Activated CD4-positive, alpha-beta T cell treated with anti-CD3 and anti-CD28 coated beads, Interleukin-2, amount 50 U/mL, for 16 hours (primary cell): ENCODE measurements around the gene TMEM187.

Source experiments
- DNase-seq: peaks from one replicate; pipeline ENCODE4 v3.0.0-alpha.2; 2020

Gene TMEM187

DNA sequence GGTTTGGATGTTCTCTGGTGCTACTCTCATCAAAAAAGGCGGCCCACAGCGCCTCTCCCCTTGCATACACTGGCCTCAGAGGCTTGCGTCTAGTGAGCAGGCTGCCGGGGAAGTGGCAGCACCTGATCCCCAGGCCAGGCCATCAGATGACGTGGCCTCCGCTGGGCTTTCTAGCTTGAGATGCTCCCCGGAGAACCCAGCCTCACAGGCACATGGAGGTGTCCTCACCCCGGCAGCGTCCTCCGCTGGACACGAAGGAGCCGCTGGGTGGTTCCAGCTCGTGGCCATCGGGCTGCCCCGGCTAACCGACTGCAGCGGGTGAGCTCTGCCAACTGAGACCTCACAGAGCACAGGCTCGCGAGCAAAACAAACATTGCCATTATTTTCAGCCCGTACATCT, 34.4 kb downstream of the TMEM187 start:
- DNase-seq = no peak

DNA sequence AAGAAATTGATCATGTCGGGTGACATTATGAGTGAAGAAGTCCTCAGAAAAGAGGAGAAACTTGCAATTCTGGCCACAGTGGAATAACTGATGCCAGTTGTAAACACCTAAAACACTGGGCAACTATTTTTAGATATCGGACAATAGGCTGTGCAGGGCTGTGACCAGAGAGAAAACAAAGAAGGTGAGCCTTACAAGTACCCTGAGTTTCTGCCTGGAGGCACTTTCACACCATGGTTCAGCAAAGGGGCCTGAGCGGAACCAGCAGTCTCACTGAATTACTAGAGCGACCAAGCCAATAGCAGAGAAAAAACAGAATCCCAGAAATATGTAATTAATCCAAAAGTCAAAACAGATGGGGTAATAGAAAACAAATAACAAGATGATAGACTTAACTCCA, 36.0 kb downstream of the TMEM187 start:
- no peak for DNase-seq

DNA sequence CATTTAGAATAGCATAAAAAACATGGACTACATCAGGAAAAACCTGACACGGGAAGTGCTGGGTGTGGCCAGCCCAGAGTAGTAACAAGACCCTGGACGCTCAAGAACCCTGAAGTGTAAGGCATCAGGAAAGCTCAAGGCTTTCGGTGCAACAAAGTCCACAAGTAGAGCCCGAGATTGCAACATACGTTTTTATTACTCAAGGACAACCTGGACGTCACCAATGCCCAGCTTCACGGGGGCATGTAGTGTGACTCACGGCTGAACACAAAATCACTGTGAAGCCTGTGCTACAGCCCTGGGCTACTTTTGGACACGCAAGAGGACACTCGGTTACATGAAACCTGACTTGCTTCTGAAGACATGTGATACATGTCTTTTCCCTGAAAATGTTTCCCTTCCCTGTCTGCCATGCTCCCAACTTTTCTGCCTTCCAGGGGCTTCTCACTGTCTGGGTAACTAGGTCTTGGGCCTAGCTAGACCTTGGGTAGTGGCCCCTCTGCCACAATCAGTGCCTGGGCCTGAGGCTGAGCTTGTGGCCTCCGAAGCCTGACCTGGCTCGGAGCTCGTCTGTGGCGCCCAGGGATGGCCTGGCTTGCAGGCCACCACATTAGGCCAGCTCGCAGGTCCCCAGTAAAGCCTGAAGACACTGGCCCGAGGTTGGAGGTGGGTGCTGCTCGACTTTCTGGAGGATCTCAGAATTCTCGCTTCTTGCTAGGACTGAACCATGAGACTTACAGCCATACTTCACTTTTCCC, 38.0 kb downstream of the TMEM187 start:
- no peak for DNase-seq

DNA sequence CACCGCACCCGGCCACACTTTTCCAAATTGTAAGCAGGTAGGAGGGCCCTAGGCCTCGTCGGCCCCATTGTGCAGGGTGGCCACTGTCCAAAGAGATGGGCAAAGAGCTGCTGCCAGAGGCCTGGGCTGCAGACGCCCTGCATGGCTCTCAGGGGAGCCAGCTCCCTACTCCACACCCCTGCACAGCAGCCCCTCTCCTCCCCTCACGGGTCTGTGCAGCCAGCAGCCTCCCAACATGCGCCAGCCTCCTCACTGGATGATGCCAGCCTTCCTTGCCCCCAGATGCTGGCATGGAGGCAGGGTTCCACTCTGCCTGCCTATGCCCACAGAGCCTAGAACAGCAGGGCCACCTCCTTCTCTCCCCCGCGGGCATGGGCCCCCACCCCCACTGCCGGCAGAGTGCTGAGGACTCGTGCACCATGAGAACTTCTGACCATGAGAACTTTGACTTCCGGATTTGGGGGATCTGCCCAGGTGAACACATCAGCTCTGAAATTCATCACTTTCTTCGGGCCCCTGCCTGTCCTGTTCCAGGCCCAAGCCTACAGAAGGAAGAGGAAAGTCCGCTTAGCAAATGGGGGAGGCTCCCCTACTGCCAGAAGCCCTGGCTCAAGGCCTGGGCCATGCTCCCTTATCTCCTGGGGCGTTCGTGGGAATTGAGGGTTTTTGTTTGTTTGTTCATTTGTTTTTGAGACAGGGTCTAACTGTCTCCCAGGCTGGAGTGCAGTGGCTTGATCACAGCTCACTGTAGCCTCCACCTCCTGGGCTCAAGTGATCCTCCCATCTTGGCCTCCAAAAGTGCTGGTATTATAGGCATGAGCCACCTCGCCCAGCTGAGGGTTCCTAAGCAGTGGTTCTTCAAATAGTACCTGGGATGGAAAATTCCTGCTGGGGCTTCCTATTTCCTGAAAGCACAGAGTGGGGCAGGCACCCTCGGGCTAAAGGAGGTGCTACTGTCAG, 39.1 kb downstream of the TMEM187 start:
- no peak for DNase-seq

DNA sequence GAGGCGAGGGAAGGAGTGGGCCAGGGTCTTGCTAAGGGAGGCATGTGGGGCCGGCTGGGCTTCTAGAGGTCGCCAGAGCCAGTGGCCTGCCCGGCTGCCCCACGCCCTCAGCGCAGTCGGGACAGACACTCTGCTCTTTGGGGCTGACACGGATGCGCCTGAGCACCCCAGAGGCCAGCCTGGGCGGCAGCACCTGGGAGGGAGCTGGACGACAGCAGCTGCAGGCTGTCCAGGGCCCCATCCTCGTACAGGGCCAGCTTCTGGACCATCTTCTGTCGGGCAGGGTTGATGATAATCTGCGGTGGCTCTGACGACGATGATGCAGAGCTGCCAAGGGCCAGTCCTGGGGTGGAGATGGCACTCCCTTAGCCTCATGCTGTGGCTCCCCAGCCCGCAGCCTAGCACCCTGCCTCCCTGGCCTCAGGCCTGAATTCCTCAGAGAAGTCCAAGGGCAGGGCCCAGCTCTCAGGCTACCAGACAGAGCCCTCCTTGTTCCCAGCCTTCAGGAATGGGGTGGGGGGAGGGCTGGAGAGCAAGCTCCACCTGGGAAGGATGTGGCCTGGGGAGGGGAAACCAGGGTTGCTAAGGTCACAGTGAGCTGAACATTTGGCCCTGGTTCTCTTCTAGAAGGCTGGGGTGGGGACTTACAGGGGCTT, 39.9 kb downstream of the TMEM187 start:
- no peak for DNase-seq

DNA sequence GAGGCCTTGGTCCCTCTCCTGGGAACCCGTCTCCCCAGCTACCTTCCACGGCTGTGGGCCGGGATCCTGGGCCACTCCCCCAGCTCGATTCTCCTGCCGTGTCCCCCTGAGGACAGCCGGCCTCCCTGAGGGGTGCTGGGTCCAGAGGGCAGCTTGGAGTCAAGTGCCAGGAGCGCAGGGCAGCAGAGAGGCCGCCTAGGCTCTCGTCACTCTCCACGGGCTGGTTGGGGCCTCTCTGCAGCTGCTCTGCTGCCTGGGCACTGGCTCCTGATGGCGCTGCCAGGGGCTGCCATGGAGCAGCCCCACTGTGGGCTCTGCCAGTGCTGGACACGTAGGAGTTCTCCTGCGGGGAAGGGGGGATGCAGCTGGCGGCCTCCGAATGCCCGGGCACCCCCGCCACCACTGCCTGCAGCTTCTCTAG, 40.5 kb downstream of the TMEM187 start:
- no peak for DNase-seq

DNA sequence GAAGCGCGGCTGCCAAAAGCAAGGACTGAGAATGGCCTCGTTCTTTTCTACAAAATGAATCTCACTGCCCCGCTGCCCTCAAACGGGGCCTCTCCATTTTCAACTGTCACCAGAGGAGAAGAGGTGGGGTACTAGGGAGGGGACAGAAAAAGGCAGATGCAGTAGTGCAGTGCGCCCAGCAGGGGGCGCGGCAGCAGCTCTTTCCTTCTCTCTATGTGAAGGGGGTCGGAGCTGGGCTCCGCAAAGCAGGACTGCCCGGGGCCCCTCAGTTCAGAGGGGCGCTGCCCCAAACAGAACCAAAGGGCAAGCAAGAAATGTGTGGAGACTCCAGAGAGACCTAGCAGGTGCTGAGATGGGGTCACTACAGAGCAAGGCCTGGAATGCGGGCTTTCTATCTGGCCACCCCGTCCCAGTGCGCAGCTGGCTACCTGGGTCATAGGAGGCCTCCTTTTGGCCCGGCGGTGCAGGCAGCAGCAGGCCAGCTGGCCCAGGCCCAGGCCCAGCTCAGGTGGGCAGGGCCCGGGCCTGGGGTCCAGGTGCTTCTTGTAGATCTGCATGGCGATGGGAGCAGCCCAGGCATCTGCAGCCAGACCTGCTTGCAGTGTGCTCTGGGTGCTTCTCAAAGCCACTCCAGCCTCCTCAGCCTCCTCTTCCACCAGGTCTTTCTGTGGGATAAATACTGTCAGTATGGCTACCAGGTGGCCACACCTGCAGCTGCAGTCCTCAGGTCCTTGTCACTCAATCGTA, 41.2 kb downstream of the TMEM187 start:
- DNase-seq = peak; percentile 63

DNA sequence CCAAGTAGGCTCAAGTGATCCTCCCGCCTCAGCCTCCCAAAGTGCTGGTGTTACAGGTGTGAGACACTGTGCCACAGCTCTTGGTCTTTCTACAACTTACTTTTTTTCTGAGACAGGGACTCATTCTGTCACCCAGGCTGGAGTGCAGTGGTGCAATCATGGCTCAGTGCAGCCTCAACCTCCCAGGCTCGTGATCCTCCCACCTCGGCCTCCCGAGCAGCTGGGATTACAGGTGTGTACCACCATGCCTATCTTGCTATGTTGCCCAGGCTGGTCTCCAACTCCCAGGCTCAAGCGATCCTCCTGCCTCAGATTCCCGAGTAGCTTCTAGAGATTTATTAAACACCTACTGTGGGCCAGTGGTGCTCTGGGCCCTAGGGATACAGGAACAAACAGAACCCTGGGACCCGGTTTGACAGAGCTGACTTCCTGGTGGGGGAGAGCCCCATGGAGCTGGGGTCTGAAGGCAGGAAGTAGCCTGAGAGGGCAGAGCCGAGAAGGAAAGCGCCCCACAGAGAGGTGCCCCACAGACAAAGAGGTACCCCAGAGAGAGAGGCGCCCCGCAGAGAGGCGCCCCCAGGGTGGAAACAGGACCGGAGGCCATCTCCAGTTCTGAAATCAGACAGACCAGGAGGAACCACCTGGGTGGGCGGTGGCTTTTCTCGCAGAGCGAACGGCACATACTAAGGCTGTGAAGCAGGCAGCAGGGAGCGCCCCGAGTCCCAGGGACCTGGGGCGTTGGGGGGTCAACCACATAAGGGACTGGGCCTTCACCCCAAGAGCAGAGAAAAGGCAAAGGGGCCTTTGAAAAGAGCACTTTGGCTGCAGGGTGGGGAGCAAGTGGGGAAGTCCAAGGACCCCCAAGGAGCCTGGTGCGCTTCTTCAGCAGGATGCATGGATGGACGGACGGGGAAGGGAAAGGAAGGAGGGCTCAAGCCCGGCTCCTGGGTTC, 42.2 kb downstream of the TMEM187 start:
- no peak for DNase-seq

DNA sequence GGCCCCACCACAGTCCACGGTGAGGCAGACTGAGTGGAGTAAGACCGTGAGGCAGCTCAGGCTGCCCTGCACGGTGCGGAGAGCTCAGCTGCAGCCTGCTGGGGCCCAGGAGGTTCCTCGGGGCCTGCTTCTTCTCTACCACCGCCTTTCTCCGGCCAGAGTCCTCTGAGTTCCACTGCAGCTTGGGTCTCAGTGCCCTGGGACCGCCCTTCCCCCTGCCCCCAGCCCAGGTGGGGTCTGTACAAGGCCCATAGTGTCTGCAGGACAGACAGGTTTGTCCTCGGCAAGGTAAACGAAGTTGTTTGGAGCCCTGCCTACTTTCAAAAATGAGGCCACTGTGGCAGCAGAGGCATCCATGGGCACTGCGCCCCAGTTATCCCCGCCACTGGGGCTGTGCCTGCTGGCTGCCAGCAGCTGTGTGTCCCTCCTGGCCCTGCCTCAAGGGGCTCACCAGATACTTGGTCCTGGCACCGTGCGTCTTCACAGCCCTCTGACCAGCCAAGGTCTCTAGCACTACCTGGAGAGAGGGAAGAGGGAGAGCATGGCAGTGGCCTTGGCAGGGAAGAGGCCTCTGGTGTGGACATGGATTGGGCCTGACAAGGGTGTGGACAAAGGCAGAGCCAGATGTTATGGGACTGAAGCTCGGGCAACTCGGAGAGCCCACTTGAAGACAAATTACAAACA, 43.2 kb downstream of the TMEM187 start:
- no peak for DNase-seq

DNA sequence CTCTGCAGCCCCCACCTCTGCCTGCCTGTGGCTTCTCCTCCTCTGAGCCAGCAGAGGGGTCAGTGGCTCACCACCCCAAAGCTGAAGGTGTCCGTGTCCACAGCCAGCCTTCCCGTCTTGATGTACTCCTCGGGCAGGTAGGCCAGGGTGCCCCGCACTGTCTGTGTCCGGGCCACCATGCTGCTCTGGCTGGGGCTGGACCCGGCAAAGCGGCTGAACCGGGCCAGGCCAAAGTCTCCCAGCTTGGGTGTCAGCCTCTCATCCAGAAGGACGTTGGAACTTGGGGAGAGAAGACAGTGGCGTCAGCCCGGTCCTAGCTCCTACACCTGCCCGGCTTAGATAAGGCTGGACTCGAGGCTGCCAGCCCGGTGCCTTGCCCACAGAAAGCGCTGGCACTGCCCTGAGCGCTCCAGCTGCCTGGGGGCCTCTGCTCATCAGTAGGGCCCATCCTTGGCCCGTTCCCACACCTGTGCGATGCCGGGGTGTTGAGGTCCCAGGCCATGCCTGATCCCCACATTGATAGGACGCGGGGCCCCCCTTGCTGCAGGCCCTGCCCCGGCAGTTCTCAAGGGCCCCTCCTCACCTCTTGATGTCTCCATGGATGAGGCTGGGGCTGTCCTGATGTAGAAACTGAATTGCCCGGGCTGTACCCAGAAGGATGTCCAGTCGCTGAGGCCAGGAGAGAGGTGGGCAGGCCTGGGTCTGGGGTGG, 44.0 kb downstream of the TMEM187 start:
- no peak for DNase-seq

DNA sequence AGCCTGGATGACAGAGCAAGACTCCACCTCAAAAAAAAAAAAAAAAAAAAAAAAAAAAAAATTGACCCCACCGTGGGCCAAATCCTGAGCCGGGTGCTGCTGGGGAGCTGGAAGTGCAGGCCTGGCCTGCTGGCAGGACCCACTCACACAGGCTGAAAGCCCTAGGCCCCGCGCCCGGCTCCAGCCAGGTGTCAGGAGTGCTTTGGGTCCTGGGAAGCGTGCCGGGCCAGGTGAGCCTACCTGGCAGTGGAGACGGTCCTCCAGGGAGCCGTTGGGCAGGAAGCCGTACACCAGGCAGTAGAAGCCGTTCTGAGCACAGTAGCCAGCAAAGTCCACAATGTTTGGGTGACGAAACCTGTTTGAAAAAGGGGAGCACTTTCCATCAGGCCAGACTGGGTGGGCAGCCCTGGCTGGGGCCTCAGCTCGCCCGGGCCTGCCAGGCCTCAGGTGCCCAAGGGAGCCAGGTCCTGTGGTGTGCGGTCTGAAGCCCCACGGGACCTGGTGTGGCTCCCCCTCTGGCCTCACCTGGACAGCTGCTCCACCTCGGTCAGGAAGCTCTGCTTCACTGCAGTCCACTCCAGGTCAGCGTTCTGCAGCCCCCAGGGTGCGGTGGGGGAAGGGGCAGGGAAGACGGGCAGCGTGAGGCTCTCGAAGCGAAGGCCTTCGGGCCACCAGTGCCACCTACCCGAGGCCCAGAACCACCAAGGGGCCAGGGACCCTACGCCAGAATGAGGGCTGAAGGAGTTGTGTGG, 45.4 kb downstream of the TMEM187 start:
- no peak for DNase-seq

DNA sequence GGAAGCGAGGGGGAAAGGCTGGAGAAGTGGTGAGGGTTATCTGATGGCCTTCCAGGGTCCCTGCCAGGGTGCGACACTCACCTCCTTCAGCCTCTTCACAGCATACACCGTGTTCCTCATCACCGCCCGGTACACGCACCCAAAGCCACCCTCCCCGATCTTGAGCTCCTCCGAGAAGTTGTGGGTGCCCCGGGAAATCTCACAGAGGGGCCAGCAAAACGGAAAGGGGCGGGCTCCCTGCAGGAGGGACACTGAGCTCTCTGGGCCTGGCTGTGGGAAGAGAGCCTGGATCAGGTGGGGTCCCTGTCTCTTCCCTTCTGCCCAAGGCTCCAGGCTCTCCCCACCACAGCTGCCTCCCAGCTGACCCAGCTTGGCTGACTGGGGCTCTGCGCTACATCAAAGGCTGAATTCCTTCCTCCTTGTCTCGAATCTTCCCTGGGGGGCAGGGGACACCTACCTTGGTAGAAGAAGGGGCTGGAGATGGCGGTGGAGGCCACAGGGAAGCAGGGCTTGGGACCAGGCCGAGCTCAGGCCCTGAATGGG, 46.0 kb downstream of the TMEM187 start:
- DNase-seq = no peak

DNA sequence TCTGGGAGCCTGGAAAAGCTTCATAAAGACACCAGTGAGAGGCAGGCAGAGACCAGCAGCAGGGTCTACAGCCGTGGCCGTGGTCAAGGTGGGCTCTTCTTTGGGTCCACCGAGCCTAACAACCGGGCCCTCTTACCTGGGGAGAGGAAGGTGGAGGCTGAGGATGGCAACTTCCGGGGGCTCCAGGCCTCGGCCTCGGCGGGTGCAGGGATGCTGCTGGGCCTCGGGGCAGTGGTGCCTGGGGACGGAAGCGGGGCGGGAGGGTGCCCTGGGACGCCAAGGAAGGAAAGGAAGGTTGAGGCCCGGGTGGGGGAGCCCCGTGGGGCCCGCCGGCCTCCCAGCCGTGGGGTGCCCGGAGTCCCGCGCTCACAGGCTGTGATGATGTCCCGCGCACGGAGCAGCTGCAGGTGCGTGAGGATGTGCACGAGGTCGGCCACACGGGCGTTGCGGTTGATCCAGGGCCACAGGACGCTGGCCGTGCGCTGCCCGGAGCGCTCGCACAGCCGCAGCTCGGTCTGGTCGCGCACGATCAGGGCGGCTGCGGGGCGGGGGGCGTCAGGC, 46.6 kb downstream of the TMEM187 start:
- DNase-seq = peak; percentile 30

DNA sequence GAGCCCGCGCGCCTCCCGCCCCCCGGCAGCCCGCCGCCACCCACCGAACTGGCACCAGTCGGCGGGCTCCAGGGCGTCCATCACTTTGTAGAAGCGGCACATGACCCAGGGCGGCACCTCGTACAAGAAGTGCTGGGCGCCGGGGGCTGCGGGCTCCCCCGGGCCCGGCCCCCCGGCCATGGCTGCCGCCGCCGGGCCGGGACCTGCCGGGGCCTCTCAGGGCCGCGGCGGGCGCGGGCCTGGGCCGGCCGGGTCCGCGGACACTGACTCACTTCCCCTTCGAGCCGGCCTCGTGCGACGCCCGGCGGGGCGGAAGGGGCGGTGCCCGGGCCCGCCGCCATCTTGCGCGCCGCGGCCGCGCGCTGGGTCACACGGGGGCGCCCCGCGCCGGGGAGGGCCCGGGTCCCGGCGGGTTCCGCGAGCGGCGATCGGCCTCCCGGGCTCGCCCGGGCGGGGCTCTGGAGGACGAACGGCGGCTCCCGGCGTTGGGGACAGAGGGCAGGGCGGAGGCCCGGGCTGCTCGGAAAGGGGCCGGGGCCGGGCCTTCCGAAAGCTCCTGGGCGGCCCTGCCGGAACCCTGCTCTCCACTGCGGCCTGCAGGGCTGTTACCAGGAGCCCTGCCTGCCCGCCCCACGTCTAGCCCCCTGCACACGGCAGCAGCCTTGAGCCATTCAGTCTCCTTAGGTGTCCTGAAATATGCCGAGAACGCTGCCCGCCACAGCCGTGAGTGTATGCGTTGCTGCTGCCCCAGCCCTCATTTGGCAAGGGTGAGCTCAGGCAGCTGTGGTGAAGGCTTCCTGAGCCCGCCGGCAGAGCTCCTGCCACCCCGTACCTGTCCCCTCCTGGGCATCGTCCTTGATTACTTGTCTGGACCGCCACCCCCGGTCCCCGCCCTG, 47.3 kb downstream of the TMEM187 start, which contains the start of gene IRAK1:
IRAK1 (minus strand) TSS at position 270 of the 896 bp plus-strand sequence; CDS start at position 180, 90 bp downstream.
- DNase-seq = peak; percentile 65

DNA sequence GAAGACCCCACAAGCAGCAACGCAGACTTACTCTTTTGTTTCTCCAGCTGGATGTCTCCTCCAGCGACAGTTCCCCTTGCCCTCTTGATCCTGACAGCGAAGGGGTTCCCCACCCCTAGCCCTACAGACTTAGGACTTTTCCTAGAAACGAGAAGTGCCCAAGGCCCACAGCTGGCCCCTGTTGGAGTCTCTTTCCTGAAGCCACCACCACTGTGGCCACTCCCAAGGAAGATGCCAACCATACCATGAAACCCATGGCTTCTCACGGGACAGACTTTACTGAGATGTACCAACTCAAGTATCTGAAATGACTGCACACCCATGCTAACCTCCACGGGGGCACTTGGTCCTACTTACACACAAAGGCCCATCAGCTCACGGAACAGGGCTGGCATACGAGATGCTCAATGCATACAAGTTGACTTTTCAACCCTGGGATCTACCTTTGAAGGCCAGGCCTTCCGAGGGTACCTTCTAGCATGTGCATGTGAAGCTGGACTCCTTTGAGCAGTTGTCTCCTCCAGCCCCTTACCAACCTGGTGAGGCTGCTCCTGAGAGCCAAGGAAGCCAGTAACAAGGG, 48.1 kb downstream of the TMEM187 start:
- DNase-seq = peak; percentile 18

DNA sequence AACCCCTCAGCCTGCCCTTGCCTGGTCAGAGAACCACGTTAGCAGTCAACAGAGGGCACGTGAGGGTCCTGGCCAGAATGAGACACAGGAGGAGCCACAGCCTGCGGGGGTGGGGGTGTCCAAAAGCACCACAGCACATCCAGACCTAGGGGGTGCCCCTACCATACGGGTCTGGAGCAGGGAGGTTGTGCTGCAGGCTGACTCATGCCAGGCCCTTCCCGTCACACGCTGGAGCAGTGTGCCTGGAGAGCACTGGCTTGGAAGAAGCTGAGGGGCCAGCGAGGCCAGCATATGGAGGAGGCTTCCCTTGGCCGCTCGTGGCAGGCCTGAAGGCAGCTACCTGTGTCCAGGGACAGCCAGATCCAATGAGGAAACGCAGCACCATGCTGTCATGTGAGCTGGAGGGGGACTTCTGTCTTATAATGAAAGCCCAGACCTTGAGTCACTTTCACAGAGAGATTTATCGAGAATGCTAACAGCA, 48.6 kb downstream of the TMEM187 start:
- DNase-seq = peak; percentile 25

DNA sequence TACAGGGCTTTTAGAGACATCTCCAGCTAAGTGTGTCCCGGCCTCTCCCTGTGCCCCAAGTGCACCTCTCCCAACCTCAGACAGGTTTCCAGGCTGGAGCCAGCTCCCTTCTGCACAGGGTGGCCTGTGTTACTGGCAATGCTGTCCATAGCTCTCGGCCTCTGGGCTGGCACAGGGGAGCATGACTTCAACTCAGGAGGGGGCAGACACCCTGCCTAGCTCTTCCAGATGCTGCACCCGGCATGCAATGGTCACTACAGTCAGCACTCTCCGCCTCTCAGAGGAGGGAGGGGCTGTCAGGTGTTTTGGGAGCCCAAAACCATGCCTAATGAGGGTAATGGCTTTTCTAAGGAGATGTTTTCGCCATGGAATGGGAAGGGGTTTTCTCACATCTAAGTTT, 49.6 kb downstream of the TMEM187 start:
- DNase-seq = no peak
